ENCODE data around the gene PTP4A2.
"Not testable (repeated sequence)": the region's sequence is repeated elsewhere in the genome, so short reads cannot be mapped to it uniquely, and the experiment has no call there.

Gene PTP4A2

GRCh38 chr1:31949862-31950261 lies 11.7 kb upstream of the PTP4A2 start:
- no peak for DNase-seq (ENCODE audit: low spot score)

- DNase-seq (ENCODE audit: low spot score), result not testable (repeated sequence)
Observed at GRCh38 chr1:31945677-31946076, 7.5 kb upstream of the PTP4A2 start.

DNA sequence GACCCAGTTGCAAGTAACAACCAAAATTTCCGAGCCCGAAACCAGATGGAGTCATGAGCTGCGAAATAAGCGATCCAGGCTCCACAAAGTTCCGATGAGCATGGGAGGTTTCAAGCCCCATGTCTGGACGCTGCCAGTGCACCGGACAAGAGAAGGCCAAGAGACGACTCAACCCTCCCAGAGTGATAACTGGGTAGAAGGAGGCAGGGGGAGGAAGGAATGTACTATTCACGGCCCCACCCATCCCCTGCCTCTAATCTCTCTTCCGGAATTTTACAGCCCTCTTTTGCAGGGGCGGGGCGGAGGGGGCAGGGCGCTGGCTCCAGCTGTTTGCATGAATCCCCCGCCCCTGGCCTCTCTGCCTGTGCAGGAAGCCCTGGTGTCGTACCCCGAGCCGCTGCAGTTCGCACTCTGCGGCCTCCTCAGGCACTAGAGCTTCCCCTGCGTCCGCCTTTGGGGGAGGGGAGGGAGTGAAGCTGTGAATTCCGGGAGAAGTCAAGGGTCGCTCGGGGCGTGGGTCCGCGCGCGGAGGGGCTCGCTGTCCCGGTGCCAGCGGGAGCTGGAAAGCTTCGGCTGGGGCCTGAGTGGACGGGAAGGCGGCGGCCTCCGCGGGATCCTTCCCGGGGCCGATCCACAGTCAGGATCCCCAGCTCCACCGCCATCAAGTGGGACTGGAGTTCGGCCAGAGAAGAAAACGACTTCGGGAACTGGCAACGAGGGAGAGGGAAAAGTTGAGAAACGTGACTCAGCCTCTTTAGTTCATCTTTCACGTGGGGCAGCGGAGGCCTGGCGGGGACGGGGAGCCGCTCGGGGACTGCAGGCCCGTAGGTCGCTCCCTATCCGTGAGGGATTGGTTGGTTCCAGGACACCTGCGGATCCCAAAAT lies 6.3 kb upstream of the PTP4A2 start:
- peak; percentile 88 for DNase-seq (ENCODE audit: low spot score)

GRCh38 chr1:31943546-31944184 lies 5.5 kb upstream of the PTP4A2 start:
- DNase-seq (ENCODE audit: low spot score), result no peak

DNA sequence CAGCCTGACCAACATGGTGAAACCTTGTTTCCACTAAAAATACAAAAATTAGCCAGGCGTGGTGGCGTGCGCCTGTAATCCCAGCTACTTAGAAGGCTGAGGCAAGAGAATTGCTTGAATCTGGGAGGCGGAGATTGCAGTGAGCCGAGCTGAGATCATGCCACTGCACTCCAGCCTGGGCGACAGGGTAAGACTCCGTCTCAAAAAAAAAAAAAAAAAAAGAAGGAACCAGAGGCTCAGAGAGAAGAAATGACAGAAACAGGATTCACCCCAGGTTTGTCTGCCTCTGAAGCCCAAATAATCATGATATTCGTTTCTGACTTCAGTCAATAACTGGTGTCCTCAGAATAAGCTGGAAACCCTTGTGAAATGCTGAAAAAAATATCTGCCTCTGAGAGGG lies 3.9 kb upstream of the PTP4A2 start:
- not testable (repeated sequence) for DNase-seq (ENCODE audit: low spot score)

DNA sequence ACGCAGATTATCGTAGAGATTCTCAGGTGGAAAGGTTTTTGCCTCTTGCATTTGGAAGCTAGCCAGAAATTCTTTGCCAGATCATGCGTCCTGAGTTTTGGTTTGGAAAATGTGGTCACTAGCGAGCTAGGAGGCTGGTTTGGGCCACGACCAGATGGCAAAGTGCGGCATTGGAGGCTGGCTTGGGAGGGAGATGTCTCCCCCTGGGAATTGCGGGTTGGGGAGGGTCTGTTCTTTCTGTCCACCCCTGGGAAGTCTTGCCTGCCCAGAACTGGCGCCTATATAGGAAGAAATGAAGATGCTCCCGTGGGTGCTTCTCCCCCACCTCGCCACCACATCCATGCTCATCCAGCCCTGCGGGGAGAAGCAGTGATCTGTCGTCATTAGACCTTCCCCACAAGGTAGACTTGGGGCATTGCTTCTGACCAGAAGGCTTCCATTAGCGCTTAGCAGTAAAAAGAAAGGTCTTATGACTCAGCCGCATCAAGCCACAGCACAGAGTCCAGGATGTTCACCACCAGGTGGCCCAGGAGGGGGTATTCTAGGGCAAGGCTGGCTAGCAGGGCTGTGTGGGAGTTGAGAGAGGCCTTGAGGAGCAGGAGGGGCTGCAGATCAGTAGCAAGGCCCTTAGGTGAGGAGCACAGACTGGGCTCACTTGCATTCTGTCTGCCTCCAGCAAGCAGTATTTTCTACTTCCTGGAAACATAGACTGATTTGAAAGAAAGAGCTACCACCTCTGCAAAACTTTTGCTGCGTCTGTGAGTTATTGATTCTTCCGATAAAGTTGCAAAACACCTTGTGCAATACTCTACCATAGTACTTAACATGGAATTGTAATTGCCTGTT lies 1.5 kb upstream of the PTP4A2 start:
- peak; percentile 84 for DNase-seq (ENCODE audit: low spot score)

- DNase-seq (ENCODE audit: low spot score), result no peak
Observed at GRCh38 chr1:31937300-31938183, 626 bp downstream of the PTP4A2 start.

DNA sequence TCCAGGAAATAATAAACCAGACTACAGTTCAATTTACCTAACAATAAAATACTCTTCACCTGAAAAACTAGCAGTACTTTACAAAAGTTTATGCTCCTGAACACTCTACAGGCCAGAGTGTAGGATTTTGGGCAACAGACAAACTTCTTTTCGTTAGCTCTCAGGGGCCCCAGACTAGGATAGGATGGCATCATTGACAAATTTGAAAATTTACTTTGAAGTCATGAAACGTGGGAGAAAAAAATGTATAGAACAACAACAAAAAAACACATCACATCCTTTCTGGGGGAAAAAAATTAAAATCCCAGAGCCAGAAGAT lies 1.2 kb downstream of the PTP4A2 start:
- no peak for DNase-seq (ENCODE audit: low spot score)

DNA sequence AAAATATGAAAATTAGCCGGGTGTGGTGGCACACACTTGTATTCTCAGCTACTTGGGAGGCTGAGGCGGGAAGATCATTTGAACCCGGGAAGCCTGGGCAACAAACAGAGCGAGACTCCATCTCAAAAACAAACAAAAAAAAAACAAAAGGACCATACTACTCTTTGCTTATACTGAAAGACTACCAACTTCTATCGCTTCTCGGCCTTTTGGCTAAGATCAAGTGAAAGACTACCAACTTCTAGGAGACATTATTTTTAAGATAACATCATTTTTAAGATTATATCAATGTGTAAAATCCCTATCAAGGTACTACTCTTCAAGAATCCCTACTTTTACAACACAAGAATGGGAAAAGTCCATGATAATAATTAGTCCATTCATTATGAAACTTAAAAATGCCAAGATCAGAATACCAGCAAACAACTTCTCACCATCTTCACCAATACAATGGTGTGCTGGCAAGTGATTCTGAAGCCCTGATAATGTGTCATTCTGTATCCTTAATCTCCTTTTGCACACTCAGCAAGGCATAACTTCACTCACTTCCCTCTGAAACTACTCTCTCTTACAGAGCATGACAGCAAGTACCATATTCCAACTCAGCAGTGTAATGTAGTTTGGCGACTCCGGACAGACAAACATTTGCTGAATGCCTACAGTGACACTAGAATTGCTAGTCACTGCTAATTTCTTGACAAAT lies 1.7 kb downstream of the PTP4A2 start:
- DNase-seq (ENCODE audit: low spot score), result no peak

- peak; percentile 84 for DNase-seq (ENCODE audit: low spot score)
Observed at GRCh38 chr1:31934706-31935629, 3.2 kb downstream of the PTP4A2 start.

DNA sequence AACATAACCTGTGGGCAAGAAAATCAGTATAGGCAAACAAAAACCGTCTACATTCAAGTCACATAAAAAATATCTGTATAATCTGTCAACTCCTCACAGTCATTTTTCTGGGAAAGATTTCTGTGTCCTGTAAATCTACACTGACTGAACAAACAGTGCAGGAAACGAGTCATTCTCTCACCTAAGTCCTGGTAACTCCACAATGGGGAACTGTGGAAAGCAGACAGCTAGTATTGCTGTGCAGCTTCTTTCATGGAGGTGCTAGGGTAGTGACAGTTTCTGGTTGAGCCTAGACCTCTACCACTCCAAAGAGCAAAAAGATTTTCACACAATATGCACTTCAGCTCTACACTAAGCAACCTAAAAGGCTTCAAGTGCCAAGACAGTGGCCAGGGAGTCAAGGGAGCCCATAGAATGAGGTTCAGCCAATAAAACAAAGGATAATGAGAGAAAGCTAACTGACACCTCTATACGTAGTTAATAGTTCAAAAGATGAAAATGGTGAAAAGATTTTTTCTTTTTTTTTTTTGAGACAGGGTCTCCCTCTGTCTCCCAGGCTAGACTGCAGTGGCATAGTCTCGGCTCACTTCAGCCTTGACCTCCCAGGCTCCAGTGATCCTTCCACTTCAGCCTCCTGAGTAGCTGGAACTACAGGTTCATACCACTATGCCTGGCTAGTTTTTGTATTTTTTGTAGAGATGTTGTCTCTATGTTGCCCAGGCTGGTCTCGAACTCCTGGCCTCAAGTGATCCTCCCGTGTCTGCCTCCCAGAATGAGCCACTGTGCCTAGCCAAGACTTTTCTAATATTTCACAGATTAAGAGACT lies 5.5 kb downstream of the PTP4A2 start:
- peak; percentile 30 for DNase-seq (ENCODE audit: low spot score)

DNA sequence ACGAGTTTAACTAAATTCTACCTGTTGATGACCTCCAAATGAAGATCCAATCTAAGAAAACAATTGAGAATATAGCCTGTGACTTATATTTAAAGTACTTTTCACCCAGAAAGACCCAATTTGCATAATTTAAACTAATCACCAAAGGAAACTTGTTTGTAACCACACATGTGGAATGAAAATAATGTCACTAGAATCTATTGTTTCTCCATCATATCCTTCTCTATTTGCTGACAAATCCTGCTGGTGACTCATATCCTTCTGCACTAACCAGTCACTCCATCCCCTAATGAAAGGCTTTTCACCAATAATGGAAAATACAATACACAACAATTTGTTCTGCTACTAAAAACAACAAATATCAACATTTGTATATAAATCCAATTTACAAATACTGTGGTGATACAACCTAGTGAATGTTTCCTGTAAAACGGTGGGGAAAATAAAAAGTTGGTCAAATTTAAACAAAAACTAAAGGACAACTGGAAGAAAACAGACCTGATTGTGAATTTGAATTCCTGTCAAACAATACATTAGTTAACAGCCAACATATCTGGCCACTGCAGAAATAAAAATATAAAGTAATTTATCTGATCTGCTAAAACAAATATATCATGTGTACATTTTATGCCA lies 6.5 kb downstream of the PTP4A2 start:
- DNase-seq (ENCODE audit: low spot score), result peak; percentile 47

GRCh38 chr1:31930836-31931592 lies 7.2 kb downstream of the PTP4A2 start:
- DNase-seq (ENCODE audit: low spot score), result no peak

DNA sequence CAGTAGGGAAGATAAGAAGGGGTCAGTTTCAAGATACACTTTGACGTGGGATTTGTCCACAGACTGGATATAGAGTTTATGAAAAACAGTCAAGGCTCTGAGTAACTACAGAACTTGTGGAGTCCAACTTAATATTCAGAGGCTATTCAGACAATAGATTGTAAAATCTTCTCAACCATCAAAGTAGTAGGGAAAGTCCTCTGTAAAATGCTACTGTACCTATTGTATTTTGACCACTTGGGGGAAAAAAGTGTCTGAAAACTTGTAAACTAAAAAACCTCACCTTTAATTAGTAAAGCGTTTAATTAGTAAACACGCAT lies 10.5 kb downstream of the PTP4A2 start:
- DNase-seq (ENCODE audit: low spot score), result no peak

DNA sequence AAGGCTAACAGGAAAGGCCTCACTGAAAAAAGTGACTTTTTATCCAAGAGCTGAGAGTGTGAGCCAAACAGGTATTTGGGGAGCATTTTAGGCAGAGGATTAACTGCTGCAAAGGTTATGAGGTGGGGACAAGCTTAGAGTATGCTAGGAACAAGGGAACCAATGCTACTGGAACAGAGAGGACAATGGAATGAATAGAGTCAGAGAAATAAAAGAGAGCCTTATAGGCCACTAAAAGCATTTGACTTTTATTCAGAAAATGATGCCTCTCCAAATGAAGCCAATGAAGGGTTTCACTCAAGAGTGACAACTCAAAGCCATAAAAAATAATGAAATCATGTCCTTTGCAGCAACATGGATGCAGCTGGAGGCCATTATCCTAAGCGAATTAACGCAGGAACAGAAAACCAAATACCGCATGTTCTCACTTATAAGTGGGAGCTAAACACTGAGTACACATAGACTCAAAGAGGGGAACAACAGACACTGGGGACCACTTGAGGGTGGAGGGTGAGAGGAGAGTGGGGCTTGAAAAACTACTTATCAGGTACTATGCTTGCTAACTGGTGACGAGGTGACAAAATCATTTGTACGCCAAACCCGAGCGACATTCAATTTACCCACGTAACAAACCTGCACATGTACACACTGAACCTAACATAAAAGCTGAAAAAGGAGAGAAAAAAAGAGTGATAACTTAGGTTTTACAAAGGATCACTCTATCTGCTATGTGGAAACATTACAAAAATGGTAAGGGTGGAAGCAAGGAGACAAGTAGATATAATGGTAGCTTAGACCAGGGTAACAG lies 11.1 kb downstream of the PTP4A2 start:
- DNase-seq (ENCODE audit: low spot score), result no peak

- DNase-seq (ENCODE audit: low spot score), result no peak
Observed at GRCh38 chr1:31926252-31926651, 11.9 kb downstream of the PTP4A2 start.

- not testable (repeated sequence) for DNase-seq (ENCODE audit: low spot score)
Observed at GRCh38 chr1:31925824-31926223, 12.3 kb downstream of the PTP4A2 start.

Measured in LoVo (cell line).